ENCODE data around the gene GRIN2A.

DNA sequence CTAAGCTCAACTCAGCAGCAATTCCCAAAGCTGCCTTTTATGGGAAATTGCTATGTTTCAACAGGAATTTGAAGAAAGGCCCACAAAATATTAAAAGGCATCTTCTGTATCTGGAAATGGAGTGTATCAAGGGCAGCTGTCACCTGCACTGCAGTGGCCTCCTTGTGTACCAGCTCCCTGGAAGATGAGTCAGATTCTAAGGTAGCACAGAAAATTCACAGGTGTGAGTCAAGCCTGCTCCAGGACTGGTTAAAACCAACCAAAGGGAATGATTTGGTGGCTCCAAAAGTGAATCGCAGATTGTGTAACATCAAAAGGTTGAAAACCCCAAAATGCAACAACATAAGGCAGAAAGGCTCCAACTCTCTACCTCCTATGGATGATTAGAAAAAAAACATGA lies 296.4 kb downstream of the GRIN2A start:
- TF ChIP-seq, protein P1, sequence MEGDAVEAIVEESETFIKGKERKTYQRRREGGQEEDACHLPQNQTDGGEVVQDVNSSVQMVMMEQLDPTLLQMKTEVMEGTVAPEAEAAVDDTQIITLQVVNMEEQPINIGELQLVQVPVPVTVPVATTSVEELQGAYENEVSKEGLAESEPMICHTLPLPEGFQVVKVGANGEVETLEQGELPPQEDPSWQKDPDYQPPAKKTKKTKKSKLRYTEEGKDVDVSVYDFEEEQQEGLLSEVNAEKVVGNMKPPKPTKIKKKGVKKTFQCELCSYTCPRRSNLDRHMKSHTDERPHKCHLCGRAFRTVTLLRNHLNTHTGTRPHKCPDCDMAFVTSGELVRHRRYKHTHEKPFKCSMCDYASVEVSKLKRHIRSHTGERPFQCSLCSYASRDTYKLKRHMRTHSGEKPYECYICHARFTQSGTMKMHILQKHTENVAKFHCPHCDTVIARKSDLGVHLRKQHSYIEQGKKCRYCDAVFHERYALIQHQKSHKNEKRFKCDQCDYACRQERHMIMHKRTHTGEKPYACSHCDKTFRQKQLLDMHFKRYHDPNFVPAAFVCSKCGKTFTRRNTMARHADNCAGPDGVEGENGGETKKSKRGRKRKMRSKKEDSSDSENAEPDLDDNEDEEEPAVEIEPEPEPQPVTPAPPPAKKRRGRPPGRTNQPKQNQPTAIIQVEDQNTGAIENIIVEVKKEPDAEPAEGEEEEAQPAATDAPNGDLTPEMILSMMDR (IDR thresholded peaks at IDR 0.05), result no peak
- TF ChIP-seq ZFX (IDR thresholded peaks at IDR 0.05; ENCODE audit: borderline replicate concordance), result no peak
